Fibroblast of lung (primary cell): ENCODE data around the gene CPNE2. TPM values are rescaled to one million over a fixed set of nuclear protein-coding genes. Genes with fewer than 3 reads are reported as not detected.

ENCODE experiments used
- DNase-seq, 2 donors: peaks; one replicate each; pipeline versions ENCODE4 v3.0.0 to v3.0.0-alpha.2; 2010; ENCODE audit warnings: low read depth in 2 of 2
- H2AFZ ChIP-seq: 2 replicates; pipeline ENCODE4 v1.5.1; 2012; ENCODE audit warnings: low read length, control low read depth, inconsistent platforms
- H3K27ac ChIP-seq: 2 replicates; pipeline ENCODE4 v1.5.1; 2011; ENCODE audit warnings: low read length, control low read depth; ENCODE audit not compliant: insufficient read depth
- H3K27me3 ChIP-seq: 2 replicates; pipeline ENCODE4 v1.5.1; 2011; ENCODE audit warnings: mild to moderate bottlenecking, low read length; ENCODE audit not compliant: control insufficient read depth, insufficient read depth
- H3K36me3 ChIP-seq: 2 replicates; pipeline ENCODE4 v1.5.1; 2011; ENCODE audit warnings: low read length; ENCODE audit not compliant: control insufficient read depth, insufficient read depth
- H3K4me1 ChIP-seq: 2 replicates; pipeline ENCODE4 v1.5.1; 2011; ENCODE audit warnings: low read length; ENCODE audit not compliant: control insufficient read depth, insufficient read depth; ENCODE audit errors: extremely low read depth
- H3K4me2 ChIP-seq: 2 replicates; pipeline ENCODE4 v1.5.1; 2011; ENCODE audit warnings: low read length, control low read depth; ENCODE audit not compliant: insufficient read depth; ENCODE audit errors: extremely low read depth
- H3K4me3 ChIP-seq, 4 experiments: fragments of 200-600 bp in 1 of 4; sonication (generic) in 1 of 4; replicated peaks in 1 of 4; 2 replicates each; pipeline ENCODE4 v1.5.1; 2011 to 2016; ENCODE audit warnings: low read length in 4 of 4, low read depth in 3 of 4, mild to moderate bottlenecking in 3 of 4, control low read depth in 2 of 4, inconsistent platforms in 1 of 4, mixed read lengths in 1 of 4; ENCODE audit not compliant: insufficient read depth in 1 of 4; ENCODE audit errors: control extremely low read depth in 1 of 4
- H3K79me2 ChIP-seq: 2 replicates; pipeline ENCODE4 v1.5.1; 2012; ENCODE audit warnings: mild to moderate bottlenecking, low read length, inconsistent platforms; ENCODE audit not compliant: control insufficient read depth, insufficient read depth
- H3K9ac ChIP-seq: 2 replicates; pipeline ENCODE4 v1.5.1; 2011; ENCODE audit warnings: mild to moderate bottlenecking, low read length, control low read depth; ENCODE audit not compliant: insufficient read depth
- H3K9me3 ChIP-seq: 2 replicates; pipeline ENCODE4 v1.5.1; 2012; ENCODE audit warnings: low read depth, low read length; ENCODE audit not compliant: control insufficient read depth, insufficient read depth
- H4K20me1 ChIP-seq: 2 replicates; pipeline ENCODE4 v1.5.1; 2011; ENCODE audit warnings: low read length; ENCODE audit not compliant: control insufficient read depth, insufficient read depth; ENCODE audit errors: extremely low read depth
- EZH2 ChIP-seq: IDR thresholded peaks from 2 replicates; pipeline ENCODE4 v1.5.1; 2012; ENCODE audit warnings: low read length, control low read depth, mild to moderate bottlenecking; ENCODE audit errors: missing control alignments
- polyA plus RNA-seq, 2 donors: library from polyadenylated mRNA; depleted of rRNA in 1 of 2; stranded (reverse) in 1 of 2; unstranded in 1 of 2; fragments of >200 nt; gene quantifications; 2 replicates each; pipeline ENCODE4 v1.2.1, GENCODE V29; 2011 to 2012; ENCODE audit warnings: missing spikeins in 1 of 2
- total RNA-seq: library from RNA; depleted of rRNA; stranded (reverse); fragments of >200 nt; gene quantifications from 2 replicates; pipeline ENCODE4 v1.2.1, GENCODE V29; 2014
- TF ChIP-seq, protein P1 (sequence below), 2 donors: IDR thresholded peaks in 1 of 2; conservative IDR thresholded peaks in 1 of 2; 1 replicate in 1 of 2; 2 replicates in 1 of 2; pipeline ENCODE4 v1.5.1; 2011 to 2012; ENCODE audit warnings: low read length in 2 of 2, control low read depth in 1 of 2, inconsistent platforms in 1 of 2, low read depth in 1 of 2, mild to moderate bottlenecking in 1 of 2

The CPNE2 gene
- total and polyA plus RNA-seq, 2 donors (not counting 1 experiment from before 2014, with no cell fraction given): 20.5 to 39.6 TPM

DNA sequence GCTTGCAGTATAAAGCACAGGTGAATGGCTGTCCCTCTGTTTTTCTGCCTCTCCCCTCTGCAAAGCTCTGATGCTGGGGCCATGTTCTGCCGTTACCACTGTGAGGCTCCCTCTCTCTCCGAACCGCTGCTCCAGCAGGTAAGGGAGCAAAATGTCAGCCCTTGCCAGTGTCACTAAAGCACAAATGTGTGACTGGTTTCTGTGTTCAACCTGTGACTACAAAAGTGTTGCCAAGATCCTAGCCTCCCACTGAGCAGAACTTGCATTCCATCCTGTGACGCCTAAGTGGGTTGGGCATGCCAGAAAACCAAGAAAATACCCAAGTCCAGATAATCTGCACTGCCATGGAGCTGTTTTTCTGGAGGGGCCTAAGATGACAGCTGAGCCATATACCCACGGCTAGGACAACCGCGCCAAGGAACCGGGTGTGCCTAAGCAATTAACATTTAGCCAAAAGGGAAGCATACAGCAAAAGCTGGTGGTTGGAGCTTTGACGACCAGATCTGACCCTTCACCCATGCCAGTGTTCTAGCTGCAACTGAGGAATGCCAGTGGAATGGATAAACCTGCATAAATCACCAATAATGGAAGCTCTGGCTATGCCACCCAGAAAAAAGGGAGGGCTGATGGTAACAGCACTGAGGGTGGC, 58.4 kb downstream of the CPNE2 start:
- Histone ChIP-seq H3K79me2 (no peaks in the 10 kb centered on the region), H3K9me3 (no peaks in the 10 kb centered on the region), H3K36me3 (peaks cover 2% of the 10 kb centered on the region), H3K4me3 (no peak overlapping the region), H3K27ac (no peak overlapping the region), H3K4me1 (no peaks in the 10 kb centered on the region), H3K9ac (no peak overlapping the region), H3K4me2 (no peak overlapping the region), H4K20me1 (no peaks in the 10 kb centered on the region), H3K27me3 (no peaks in the 10 kb centered on the region), H2AFZ (no peak overlapping the region)
- TF ChIP-seq, protein P1, sequence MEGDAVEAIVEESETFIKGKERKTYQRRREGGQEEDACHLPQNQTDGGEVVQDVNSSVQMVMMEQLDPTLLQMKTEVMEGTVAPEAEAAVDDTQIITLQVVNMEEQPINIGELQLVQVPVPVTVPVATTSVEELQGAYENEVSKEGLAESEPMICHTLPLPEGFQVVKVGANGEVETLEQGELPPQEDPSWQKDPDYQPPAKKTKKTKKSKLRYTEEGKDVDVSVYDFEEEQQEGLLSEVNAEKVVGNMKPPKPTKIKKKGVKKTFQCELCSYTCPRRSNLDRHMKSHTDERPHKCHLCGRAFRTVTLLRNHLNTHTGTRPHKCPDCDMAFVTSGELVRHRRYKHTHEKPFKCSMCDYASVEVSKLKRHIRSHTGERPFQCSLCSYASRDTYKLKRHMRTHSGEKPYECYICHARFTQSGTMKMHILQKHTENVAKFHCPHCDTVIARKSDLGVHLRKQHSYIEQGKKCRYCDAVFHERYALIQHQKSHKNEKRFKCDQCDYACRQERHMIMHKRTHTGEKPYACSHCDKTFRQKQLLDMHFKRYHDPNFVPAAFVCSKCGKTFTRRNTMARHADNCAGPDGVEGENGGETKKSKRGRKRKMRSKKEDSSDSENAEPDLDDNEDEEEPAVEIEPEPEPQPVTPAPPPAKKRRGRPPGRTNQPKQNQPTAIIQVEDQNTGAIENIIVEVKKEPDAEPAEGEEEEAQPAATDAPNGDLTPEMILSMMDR (conservative IDR thresholded peaks at IDR 0.05 in 1 of 2, IDR thresholded peaks at IDR 0.05 in 1 of 2; ENCODE audit: low read depth in 1 of 2, low read length in 2 of 2): no peak
- peak in 1 of 2 donors; percentile 70 for DNase-seq

DNA sequence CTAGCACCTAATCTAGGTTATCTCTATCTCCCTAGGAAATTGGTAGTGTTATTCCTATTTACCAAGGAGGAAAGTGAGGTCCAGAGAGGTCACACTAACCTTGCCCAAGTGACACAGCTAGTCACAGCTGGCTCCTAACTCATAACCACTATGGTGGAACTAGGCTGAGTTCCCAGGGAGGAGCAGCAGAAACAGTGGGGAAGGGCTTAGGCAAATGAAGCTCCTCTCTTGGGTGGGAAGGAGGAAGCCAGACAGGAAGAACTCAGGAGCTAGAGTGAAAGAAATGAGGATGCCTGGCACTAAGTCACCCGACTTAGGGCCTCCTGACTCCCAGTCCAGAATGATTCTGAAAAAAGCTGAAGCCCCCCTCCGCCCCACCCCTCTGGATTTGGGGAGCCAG, 59.0 kb downstream of the CPNE2 start:
- no peaks in the 10 kb centered on the region for H3K4me1 ChIP-seq
- H4K20me1 ChIP-seq: no peaks in the 10 kb centered on the region
- H2AFZ ChIP-seq: no peak overlapping the region
- DNase-seq: no peak
- peaks cover 2% of the 10 kb centered on the region for H3K36me3 ChIP-seq
- H3K9ac ChIP-seq: no peak overlapping the region
- H3K27me3 ChIP-seq: no peaks in the 10 kb centered on the region
- no peak overlapping the region for H3K27ac ChIP-seq
- H3K9me3 ChIP-seq: no peaks in the 10 kb centered on the region
- H3K4me2 ChIP-seq: no peak overlapping the region
- H3K4me3 ChIP-seq: no peak overlapping the region
- no peak for TF ChIP-seq EZH2
- TF ChIP-seq, protein P1 (conservative IDR thresholded peaks at IDR 0.05 in 1 of 2, IDR thresholded peaks at IDR 0.05 in 1 of 2; ENCODE audit: low read depth in 1 of 2, low read length in 2 of 2): no peak
- no peaks in the 10 kb centered on the region for H3K79me2 ChIP-seq

GRCh38 chr16:57152096-57153093, 60.0 kb downstream of the CPNE2 start:
- Histone ChIP-seq H2AFZ (no peak overlapping the region), H3K79me2 (no peaks in the 10 kb centered on the region)
- TF ChIP-seq, protein P1 (conservative IDR thresholded peaks at IDR 0.05 in 1 of 2, IDR thresholded peaks at IDR 0.05 in 1 of 2; ENCODE audit: low read depth in 1 of 2, low read length in 2 of 2): no peak
- no peak for TF ChIP-seq EZH2

More at GRCh38 chr16:57152096-57153093, 60.0 kb downstream of the CPNE2 start:
- no peaks in the 10 kb centered on the region for H4K20me1 ChIP-seq
- H3K9ac ChIP-seq: no peak overlapping the region
- H3K27me3 ChIP-seq: no peaks in the 10 kb centered on the region
- H3K4me1 ChIP-seq: no peaks in the 10 kb centered on the region
- H3K36me3 ChIP-seq: peaks cover 2% of the 10 kb centered on the region
- no peak overlapping the region for H3K27ac ChIP-seq
- no peak overlapping the region for H3K4me3 ChIP-seq
- H3K9me3 ChIP-seq: no peaks in the 10 kb centered on the region
- no peak overlapping the region for H3K4me2 ChIP-seq
- no peak for DNase-seq
